ENCODE results near the gene CA7.

GRCh38 chr16:66898207-66898606 is 54.0 kb downstream of the CA7 start:
- TF ChIP-seq CTCF (IDR thresholded peaks at IDR 0.05; ENCODE audit: low read depth, low read length, missing input control) = no peak
- TF ChIP-seq TAF1 (conservative IDR thresholded peaks at IDR 0.05) = no peak
- TF ChIP-seq GABPA (IDR thresholded peaks at IDR 0.05 in 1 of 2, conservative IDR thresholded peaks at IDR 0.05 in 1 of 2) = no peak
- no peak for TF ChIP-seq ATF3 (IDR thresholded peaks at IDR 0.05)
